CD4-positive, alpha-beta memory T cell (primary cell): Measurements from ENCODE around the gene GGPS1. TPM values are rescaled to one million over a fixed set of nuclear protein-coding genes. Genes with fewer than 3 reads are reported as not detected.

Source experiments
- CTCF ChIA-PET: fragments of 350-600 bp; sonication (Branson Sonifier 250); formaldehyde crosslinking; loops from one replicate; lab custom pipeline; 2021; ENCODE audit warnings: inconsistent platforms; ENCODE audit not compliant: partially characterized antibody; lab: Charles Lee
- POLR2A ChIA-PET: fragments of 350-600 bp; sonication (Branson Sonifier 250); formaldehyde crosslinking; loops from one replicate; lab custom pipeline; 2021; ENCODE audit not compliant: partially characterized antibody; lab: Charles Lee
- DNase-seq, 5 donors: peaks; one replicate each; pipeline versions ENCODE4 v3.0.0 to v3.0.0-alpha.2; 2020 to 2022; ENCODE audit warnings: mixed read lengths in 1 of 5
- H3K27ac ChIP-seq: one replicate; pipeline ENCODE4 v1.7.0; 2013; ENCODE audit warnings: low read depth, low read length
- H3K27me3 ChIP-seq: 2 replicates; pipeline ENCODE4 v1.7.0; 2013; ENCODE audit warnings: mild to moderate bottlenecking, low read length, moderate library complexity; ENCODE audit not compliant: insufficient read depth
- H3K36me3 ChIP-seq: 2 replicates; pipeline ENCODE4 v1.7.0; 2013; ENCODE audit warnings: mild to moderate bottlenecking, low read length, moderate library complexity; ENCODE audit not compliant: insufficient read depth
- H3K4me1 ChIP-seq: 2 replicates; pipeline ENCODE4 v1.7.0; 2013; ENCODE audit warnings: mild to moderate bottlenecking, low read length, moderate library complexity; ENCODE audit not compliant: insufficient read depth
- H3K4me3 ChIP-seq, 2 donors: one replicate each; pipeline ENCODE4 v1.7.0; 2013; ENCODE audit warnings: low read length in 2 of 2, mild to moderate bottlenecking in 1 of 2
- H3K9me3 ChIP-seq, 2 donors: one replicate each; pipeline ENCODE4 v1.7.0; 2013; ENCODE audit warnings: low read length in 2 of 2, control low read depth in 1 of 2; ENCODE audit not compliant: control insufficient read depth in 1 of 2
- H3K27ac Mint-ChIP-seq, 7 donors: one replicate each; pipeline ENCODE4 v1.8.0; 2020 to 2021; ENCODE audit warnings: mixed read lengths in 7 of 7, mild to moderate bottlenecking in 6 of 7, inconsistent platforms in 3 of 7, moderate library complexity in 3 of 7
- H3K27me3 Mint-ChIP-seq, 2 donors: one replicate each; pipeline ENCODE4 v1.8.0; 2020 to 2021; ENCODE audit warnings: mixed read lengths in 2 of 2
- H3K36me3 Mint-ChIP-seq, 2 donors: one replicate each; pipeline ENCODE4 v1.8.0; 2020 to 2021; ENCODE audit warnings: mixed read lengths in 2 of 2, inconsistent platforms in 1 of 2, mild to moderate bottlenecking in 1 of 2
- H3K4me1 Mint-ChIP-seq, 4 donors: one replicate each; pipeline ENCODE4 v1.8.0; 2020 to 2021; ENCODE audit warnings: mixed read lengths in 4 of 4, mild to moderate bottlenecking in 1 of 4
- H3K4me3 Mint-ChIP-seq, 8 donors: one replicate each; pipeline ENCODE4 v1.8.0; 2020 to 2021; ENCODE audit warnings: mixed read lengths in 8 of 8, mild to moderate bottlenecking in 7 of 8, moderate library complexity in 6 of 8, inconsistent platforms in 3 of 8
- H3K9me3 Mint-ChIP-seq, 8 donors: one replicate each; pipeline ENCODE4 v1.8.0; 2020 to 2021; ENCODE audit warnings: mixed read lengths in 8 of 8, mild to moderate bottlenecking in 5 of 8, inconsistent platforms in 3 of 8, moderate library complexity in 1 of 8
- intact Hi-C: fragments of 100-400 bp; cut with micrococcal nuclease; formaldehyde crosslinking; loops from one replicate; pipeline ENCODE4 v1.15.1; 2023
- polyA plus RNA-seq, 2 donors: library from polyadenylated mRNA; unstranded; fragments of 300-500 nt; fragmentation: Illumina TruSeq; gene quantifications; one replicate each; pipeline ENCODE4 v1.2.3, GENCODE V29; 2021
- total RNA-seq, 2 experiments: library from RNA; stranded (reverse); gene quantifications; one replicate each; pipeline ENCODE4 v1.2.3, GENCODE V29; 2021

GGPS1 gene
- total and polyA plus RNA-seq, 4 experiments from 2014 or later = 50.3 to 79.5 (median 65.2) TPM

- POLR2A ChIA-PET = interaction anchor here (1.4 to 1.7 kb wide), 2 partner anchors 9 to 74 kb away, joined by 5 to 6 read pairs; partner anchors contain the start of gene TBCE
- Histone ChIP-seq H3K4me3 (no peak overlapping the region), H3K36me3 (no peaks in the 10 kb centered on the region), H3K4me1 (peaks cover 83% of the 10 kb centered on the region), H3K9me3 (no peaks in the 10 kb centered on the region), H3K27ac (no peak overlapping the region), H3K27me3 (no peaks in the 10 kb centered on the region)
- Mint-ChIP-seq H3K27me3 (no peaks in the 10 kb centered on the region), H3K27ac (peak overlapping the region in 6 of 7 donors; percentile 51 to 89 (median 74)), H3K9me3 (peaks cover 0 to 14% (median 4%) of the 10 kb centered on the region in 8 donors), H3K36me3 (peaks cover 0 to 10% of the 10 kb centered on the region in 2 donors), H3K4me3 (peak overlapping the region in 4 of 8 donors; percentile 23 to 75 (median 60)), H3K4me1 (peaks cover 42 to 71% (median 55%) of the 10 kb centered on the region in 4 donors)
- no peak for DNase-seq
- intact Hi-C loops = loop anchor here (2.0 kb wide), 1 partner anchor 35 kb away; no protein-coding TSS in a partner anchor
- CTCF ChIA-PET = interaction anchor here (0.9 kb wide), 1 partner anchor 21 kb away, joined by 3 read pairs; no protein-coding TSS in a partner anchor
These were observed 34.9 kb upstream of the GGPS1 start for GRCh38 chr1:235293322-235293942.

GRCh38 chr1:235295902-235296350, 32.4 kb upstream of the GGPS1 start:
- Histone ChIP-seq H3K27me3 (no peaks in the 10 kb centered on the region), H3K4me1 (peaks cover 81% of the 10 kb centered on the region), H3K36me3 (no peaks in the 10 kb centered on the region), H3K4me3 (no peak overlapping the region), H3K27ac (peak overlapping the region; percentile 39), H3K9me3 (no peaks in the 10 kb centered on the region)
- peak overlapping the region in 5 of 8 donors; percentile 20 to 67 (median 47) for H3K4me3 Mint-ChIP-seq
- peaks cover 41 to 68% (median 54%) of the 10 kb centered on the region in 4 donors for H3K4me1 Mint-ChIP-seq
- ChIA-PET CTCF (no interaction called here), POLR2A (no interaction called here)
- H3K27ac Mint-ChIP-seq = peak overlapping the region; percentile 24 to 99 (median 89)
- H3K27me3 Mint-ChIP-seq = no peaks in the 10 kb centered on the region
- peaks cover 0 to 3% of the 10 kb centered on the region in 2 donors for H3K36me3 Mint-ChIP-seq
- H3K9me3 Mint-ChIP-seq = peaks cover 0 to 14% (median 4%) of the 10 kb centered on the region in 8 donors
- no peak for DNase-seq
- intact Hi-C loops = no loop called here

- peak overlapping the region; percentile 84 to 99 (median 96) for H3K27ac Mint-ChIP-seq
- peak overlapping the region in 7 of 8 donors; percentile 58 to 86 (median 83) for H3K4me3 Mint-ChIP-seq
- Histone ChIP-seq H3K4me3 (no peak overlapping the region), H3K4me1 (peaks cover 83% of the 10 kb centered on the region), H3K27me3 (no peaks in the 10 kb centered on the region), H3K27ac (peak overlapping the region; percentile 86), H3K9me3 (no peaks in the 10 kb centered on the region), H3K36me3 (no peaks in the 10 kb centered on the region)
- intact Hi-C loops = loop anchor here (1.0 kb wide), 1 partner anchor 32 kb away; the partner anchor contains the start of genes ARID4B and GGPS1
- H3K27me3 Mint-ChIP-seq = no peaks in the 10 kb centered on the region
- DNase-seq = peak in 3 of 5 donors; percentile 28 to 37 (median 36)
- CTCF ChIA-PET = no interaction called here
- peaks cover 37 to 63% (median 55%) of the 10 kb centered on the region in 4 donors for H3K4me1 Mint-ChIP-seq
- POLR2A ChIA-PET = interaction anchor here (0.7 kb wide), 1 partner anchor 31 kb away, joined by 3 read pairs; the partner anchor contains the start of genes ARID4B and GGPS1
- peaks cover 0 to 3% of the 10 kb centered on the region in 2 donors for H3K36me3 Mint-ChIP-seq
- peaks cover 0 to 14% (median 4%) of the 10 kb centered on the region in 8 donors for H3K9me3 Mint-ChIP-seq
These were observed 31.6 kb upstream of the GGPS1 start for GRCh38 chr1:235296729-235297128.

GRCh38 chr1:235297579-235297978, 30.8 kb upstream of the GGPS1 start:
- Histone ChIP-seq H3K27me3 (no peaks in the 10 kb centered on the region), H3K36me3 (no peaks in the 10 kb centered on the region), H3K27ac (peak overlapping the region; percentile 86), H3K9me3 (no peaks in the 10 kb centered on the region), H3K4me3 (peak overlapping the region in 1 of 2 donors; percentile 2), H3K4me1 (peaks cover 83% of the 10 kb centered on the region)
- DNase-seq = peak; percentile 53 to 91 (median 86)
- Mint-ChIP-seq H3K4me3 (peak overlapping the region; percentile 58 to 86 (median 80)), H3K36me3 (peaks cover 0 to 4% of the 10 kb centered on the region in 2 donors), H3K4me1 (peaks cover 37 to 64% (median 51%) of the 10 kb centered on the region in 4 donors), H3K27ac (peak overlapping the region; percentile 84 to 99 (median 96)), H3K9me3 (peaks cover 0 to 14% (median 4%) of the 10 kb centered on the region in 8 donors), H3K27me3 (no peaks in the 10 kb centered on the region)
- ChIA-PET CTCF (no interaction called here), POLR2A (no interaction called here)
- intact Hi-C loops = loop anchor here (1.0 kb wide), 1 partner anchor 31 kb away; the partner anchor contains the start of genes ARID4B and GGPS1

- peak overlapping the region; percentile 61 for H3K27ac ChIP-seq
- intact Hi-C loops = loop anchor here (2.0 kb wide), 1 partner anchor 14 kb away; no protein-coding TSS in a partner anchor
- peaks cover 83% of the 10 kb centered on the region for H3K4me1 ChIP-seq
These were observed 29.6 kb upstream of the GGPS1 start for GRCh38 chr1:235298758-235299157.

GRCh38 chr1:235299169-235299858, 29.1 kb upstream of the GGPS1 start:
- no peaks in the 10 kb centered on the region for H3K27me3 ChIP-seq
- H3K9me3 ChIP-seq = no peaks in the 10 kb centered on the region
- no peak overlapping the region for H3K4me3 ChIP-seq
- no peak for DNase-seq
- POLR2A ChIA-PET = interaction anchor here (0.6 to 1.3 kb wide), 4 partner anchors 8 to 118 kb away, joined by 3 to 4 read pairs (median 4); partner anchors contain the start of genes ARID4B and GGPS1
- Mint-ChIP-seq H3K27me3 (no peaks in the 10 kb centered on the region), H3K4me1 (peaks cover 38 to 70% (median 52%) of the 10 kb centered on the region in 4 donors), H3K4me3 (peak overlapping the region; percentile 34 to 82 (median 63)), H3K27ac (peak overlapping the region; percentile 93 to 96 (median 94)), H3K9me3 (peaks cover 0 to 14% (median 4%) of the 10 kb centered on the region in 8 donors), H3K36me3 (peaks cover 0 to 8% of the 10 kb centered on the region in 2 donors)
- intact Hi-C loops = loop anchor here (2.0 kb wide), 1 partner anchor 13 kb away; no protein-coding TSS in a partner anchor
- CTCF ChIA-PET = interaction anchor here (1.0 to 1.9 kb wide), 2 partner anchors 41 to 117 kb away, joined by 3 to 4 read pairs; no protein-coding TSS in a partner anchor
- peaks cover 84% of the 10 kb centered on the region for H3K4me1 ChIP-seq
- no peaks in the 10 kb centered on the region for H3K36me3 ChIP-seq
- peak overlapping the region; percentile 61 for H3K27ac ChIP-seq

More at GRCh38 chr1:235298758-235299157, 29.6 kb upstream of the GGPS1 start:
- Mint-ChIP-seq H3K27me3 (no peaks in the 10 kb centered on the region), H3K4me1 (peaks cover 37 to 64% (median 47%) of the 10 kb centered on the region in 4 donors), H3K4me3 (peak overlapping the region in 7 of 8 donors; percentile 17 to 82 (median 69)), H3K36me3 (peaks cover 0 to 7% of the 10 kb centered on the region in 2 donors), H3K27ac (peak overlapping the region; percentile 93 to 96 (median 94)), H3K9me3 (peaks cover 0 to 14% (median 4%) of the 10 kb centered on the region in 8 donors)
- Histone ChIP-seq H3K36me3 (no peaks in the 10 kb centered on the region), H3K9me3 (no peaks in the 10 kb centered on the region), H3K4me3 (no peak overlapping the region), H3K27me3 (no peaks in the 10 kb centered on the region)
- ChIA-PET POLR2A (interaction anchor here (0.6 to 1.3 kb wide), 4 partner anchors 9 to 118 kb away, joined by 3 to 4 read pairs (median 4); partner anchors contain the start of genes ARID4B and GGPS1), CTCF (interaction anchor here (1.0 to 1.9 kb wide), 2 partner anchors 40 to 118 kb away, joined by 3 to 4 read pairs; no protein-coding TSS in a partner anchor)
- DNase-seq = no peak
